HG02870 (cell line): ENCODE results near the gene MSL3.
A peak's percentile ranks its signal among the peaks of the same experiment; 100 is the strongest.

ENCODE experiments used
- ATAC-seq: cut with Tn5 transposase; IDR thresholded peaks from one replicate; pipeline ENCODE4 v1.9.1; 2021; ENCODE audit warnings: mild to moderate bottlenecking, moderate library complexity; ENCODE audit not compliant: unreplicated experiment

Gene MSL3

GRCh38 chrX:11757719-11758399 is at the start of gene MSL3:
MSL3 (plus strand) TSS chrX:11758237; CDS start chrX:11758264, 27 bp downstream.
- ATAC-seq, result peak; percentile 28

GRCh38 chrX:11722304-11722703 is 35.7 kb upstream of the MSL3 start:
- ATAC-seq, result no peak

- ATAC-seq, result no peak
Measured at GRCh38 chrX:11724122-11725017, 33.7 kb upstream of the MSL3 start.

- ATAC-seq, result no peak
Measured at GRCh38 chrX:11725631-11726442, 32.2 kb upstream of the MSL3 start.

- ATAC-seq, result no peak
Measured at GRCh38 chrX:11728556-11728955, 29.5 kb upstream of the MSL3 start.

GRCh38 chrX:11733614-11734013 is 24.4 kb upstream of the MSL3 start:
- no peak for ATAC-seq

GRCh38 chrX:11739776-11740175 is 18.3 kb upstream of the MSL3 start:
- ATAC-seq, result peak; percentile 49

- ATAC-seq, result no peak
Measured at GRCh38 chrX:11740794-11741193, 17.2 kb upstream of the MSL3 start.

- ATAC-seq, result no peak
Measured at GRCh38 chrX:11741574-11741973, 16.5 kb upstream of the MSL3 start.

GRCh38 chrX:11745881-11746280 is 12.2 kb upstream of the MSL3 start:
- ATAC-seq, result no peak

GRCh38 chrX:11750046-11750445 is 8.0 kb upstream of the MSL3 start:
- ATAC-seq, result no peak

- ATAC-seq, result no peak
Measured at GRCh38 chrX:11750694-11751093, 7.3 kb upstream of the MSL3 start.

- ATAC-seq, result no peak
Measured at GRCh38 chrX:11751261-11751660, 6.8 kb upstream of the MSL3 start.

- ATAC-seq, result no peak
Measured at GRCh38 chrX:11753668-11754067, 4.4 kb upstream of the MSL3 start.

- ATAC-seq, result no peak
Measured at GRCh38 chrX:11754958-11755645, 2.9 kb upstream of the MSL3 start.

- no peak for ATAC-seq
Measured at GRCh38 chrX:11755724-11756123, 2.3 kb upstream of the MSL3 start.

- ATAC-seq, result no peak
Measured at GRCh38 chrX:11756354-11757318, 1.4 kb upstream of the MSL3 start.

GRCh38 chrX:11757397-11757718 is 679 bp upstream of the MSL3 start:
- ATAC-seq, result peak; percentile 0

- ATAC-seq, result peak; percentile 30
Measured at GRCh38 chrX:11758400-11759171, 549 bp downstream of the MSL3 start.
